T-helper 22 cell (primary cell): ENCODE results near the gene TM2D3.

ENCODE experiments used
- DNase-seq: peaks from one replicate; pipeline ENCODE4 v3.0.0-alpha.2; 2020; ENCODE audit warnings: low read depth

The TM2D3 gene, protein sequence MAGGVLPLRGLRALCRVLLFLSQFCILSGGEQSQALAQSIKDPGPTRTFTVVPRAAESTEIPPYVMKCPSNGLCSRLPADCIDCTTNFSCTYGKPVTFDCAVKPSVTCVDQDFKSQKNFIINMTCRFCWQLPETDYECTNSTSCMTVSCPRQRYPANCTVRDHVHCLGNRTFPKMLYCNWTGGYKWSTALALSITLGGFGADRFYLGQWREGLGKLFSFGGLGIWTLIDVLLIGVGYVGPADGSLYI

DNA sequence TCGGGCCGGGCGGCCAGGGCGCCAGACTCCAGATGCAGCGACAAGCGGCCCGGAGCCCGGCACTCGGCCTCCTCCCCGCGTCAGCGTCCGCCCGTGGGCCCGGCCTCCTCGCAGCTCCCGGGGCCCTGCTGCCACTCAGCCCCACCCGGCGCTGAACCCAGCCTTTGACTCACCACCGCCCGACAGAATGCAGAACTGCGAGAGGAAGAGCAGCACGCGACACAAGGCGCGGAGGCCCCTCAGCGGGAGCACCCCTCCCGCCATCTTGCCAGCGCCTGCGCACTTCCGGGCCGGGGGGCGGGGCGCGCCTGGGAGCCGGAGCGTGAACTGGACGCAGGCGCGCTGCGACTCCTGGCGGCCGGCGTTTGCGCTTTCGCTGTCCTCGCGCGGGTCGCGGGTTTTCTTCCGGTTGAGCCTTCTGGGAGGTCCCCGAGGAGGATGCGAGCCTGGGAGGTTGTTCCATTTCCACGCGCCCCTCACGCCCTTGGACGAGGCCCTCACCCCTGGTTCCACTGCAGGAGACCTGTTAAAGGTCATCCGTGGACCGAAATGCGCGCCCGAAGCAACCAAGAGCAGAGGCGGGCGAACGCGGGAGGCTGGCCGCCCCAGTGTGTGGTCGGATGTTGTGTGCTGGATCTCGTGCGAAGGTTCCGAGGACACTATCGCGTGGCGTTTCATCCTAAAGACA, at the start of gene TM2D3:
TM2D3 (minus strand) TSS at position 284 of the 688 bp plus-strand sequence; CDS start at position 264, 20 bp downstream.
- peak; percentile 91 for DNase-seq

DNA sequence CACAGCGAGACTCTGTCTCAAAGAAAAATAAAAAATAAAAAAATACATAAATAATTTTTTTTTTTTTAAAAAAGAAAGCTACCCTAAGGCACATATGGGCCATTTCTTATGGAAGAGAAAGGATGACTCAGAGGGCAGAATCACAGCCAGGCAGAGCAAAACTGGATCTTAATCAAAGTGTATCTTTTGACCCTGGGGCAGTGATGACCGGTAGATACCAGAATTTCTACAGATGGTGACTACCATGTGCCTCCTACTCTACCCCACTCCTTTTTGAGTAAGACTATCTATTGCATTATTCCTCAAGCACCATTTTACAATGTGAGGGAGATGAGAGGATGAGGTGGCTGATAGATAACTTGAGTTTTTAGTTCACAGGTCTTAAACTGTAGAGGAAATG, 46.1 kb upstream of the TM2D3 start:
- DNase-seq: no peak

DNA sequence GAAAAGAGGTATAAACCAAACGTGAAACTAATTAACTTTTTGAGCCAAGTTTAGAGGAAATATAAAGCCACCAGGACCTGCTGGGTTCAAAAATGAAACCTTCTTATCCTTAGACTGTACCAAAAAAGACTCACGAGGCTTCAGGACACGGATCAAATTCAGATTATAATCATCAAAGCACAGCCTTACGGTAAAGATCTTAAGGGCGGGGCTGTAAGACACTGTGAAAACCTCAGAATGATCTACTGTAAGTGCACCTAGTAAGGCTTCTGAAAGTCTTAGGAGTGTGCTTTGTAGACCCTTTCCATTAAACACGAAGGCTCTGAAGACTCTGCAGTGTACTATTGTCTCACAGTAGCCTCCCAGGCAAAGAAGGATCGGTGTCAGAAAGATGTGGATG, 45.3 kb upstream of the TM2D3 start:
- DNase-seq: no peak

DNA sequence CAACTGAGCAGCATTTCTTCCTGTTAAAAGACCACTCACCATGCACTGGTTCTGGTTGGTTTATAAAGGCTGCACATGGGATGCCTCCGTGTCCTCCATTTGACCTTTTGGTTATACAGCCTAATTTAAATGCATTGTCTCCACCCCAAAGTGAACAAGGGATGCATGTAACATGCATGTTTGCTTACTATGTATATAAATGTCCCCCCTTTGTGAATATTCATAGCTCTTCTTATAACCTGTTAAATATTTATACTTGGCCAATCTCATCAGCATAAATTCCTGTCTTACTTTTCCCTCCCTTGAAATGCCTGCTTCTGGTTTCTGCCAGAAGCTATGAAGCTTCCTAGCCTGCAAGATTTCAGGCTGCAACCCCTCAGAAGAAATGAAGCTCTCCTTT, 44.6 kb upstream of the TM2D3 start:
- DNase-seq: no peak

DNA sequence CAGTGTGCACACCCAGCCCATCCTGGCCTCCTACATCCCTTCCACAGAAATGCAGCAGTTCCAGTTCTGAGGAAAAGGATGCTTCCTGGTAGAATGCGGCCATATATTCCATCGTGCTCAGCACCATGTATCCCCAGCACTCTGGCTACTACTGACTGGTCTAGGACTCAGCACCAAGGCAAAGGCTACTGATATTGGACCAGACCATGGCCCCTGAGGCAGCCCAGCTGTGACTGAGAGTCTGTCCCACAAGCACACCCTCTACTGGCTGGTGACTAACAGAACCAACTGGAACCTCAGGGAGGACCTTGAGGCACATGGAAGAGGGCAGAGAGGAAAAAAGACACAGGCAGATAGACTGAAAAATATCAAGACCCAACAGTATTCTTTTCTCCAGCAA, 42.1 kb upstream of the TM2D3 start:
- no peak for DNase-seq

DNA sequence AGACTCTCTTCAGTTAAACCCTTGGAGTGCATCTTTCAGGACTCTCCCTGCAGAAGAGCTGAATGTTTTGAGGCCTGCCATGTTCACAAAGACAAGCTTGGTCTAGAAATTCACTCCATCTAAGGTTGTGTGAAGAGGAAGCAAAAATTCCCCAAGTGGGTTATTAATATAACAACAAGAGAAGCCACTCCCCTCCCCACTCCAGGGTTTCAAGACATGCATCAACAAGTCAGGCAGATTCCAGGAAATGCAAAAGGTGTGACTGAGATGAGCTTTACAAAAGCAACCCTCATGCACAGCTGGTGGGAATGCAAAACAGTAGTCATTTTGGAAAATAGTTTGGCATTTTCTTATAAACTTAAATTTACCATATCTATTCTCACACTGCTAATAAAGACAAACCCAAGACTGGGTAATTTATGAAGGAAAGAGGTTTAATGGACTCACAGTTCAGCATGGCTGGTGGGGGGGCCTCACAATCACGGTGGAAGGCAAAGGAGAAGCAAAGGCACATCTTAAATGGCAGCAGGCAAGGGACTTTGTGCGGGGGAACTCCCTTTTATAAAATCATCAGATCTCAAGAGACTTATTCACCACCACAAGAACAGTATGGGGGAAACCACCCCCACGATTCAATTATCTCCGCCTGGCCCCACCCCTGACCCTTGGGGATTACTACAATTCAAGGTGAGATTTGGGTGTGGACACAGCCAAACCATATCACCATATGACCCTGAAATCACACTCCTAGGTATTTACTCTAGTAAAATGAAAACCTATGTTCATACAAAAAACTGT, 40.8 kb upstream of the TM2D3 start:
- no peak for DNase-seq

DNA sequence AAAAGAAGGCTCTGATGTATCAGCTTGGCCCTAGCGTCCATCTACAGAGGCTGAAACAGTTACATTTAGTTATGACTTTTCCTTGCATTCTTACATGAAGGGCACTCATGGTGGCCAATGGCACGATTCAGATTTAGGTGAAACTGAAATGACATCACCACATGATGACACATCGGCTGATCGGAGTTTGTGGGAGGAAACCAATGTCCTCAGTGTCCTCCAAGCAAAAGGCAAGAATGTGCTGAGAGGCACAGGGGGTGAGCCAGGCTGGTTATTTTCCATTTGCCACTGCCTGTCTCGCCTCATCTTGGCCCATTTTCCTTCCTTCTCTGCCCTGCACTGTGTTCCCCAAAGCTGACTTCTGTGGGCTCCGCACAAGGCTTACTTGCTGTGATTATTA, 37.7 kb upstream of the TM2D3 start:
- DNase-seq: no peak

DNA sequence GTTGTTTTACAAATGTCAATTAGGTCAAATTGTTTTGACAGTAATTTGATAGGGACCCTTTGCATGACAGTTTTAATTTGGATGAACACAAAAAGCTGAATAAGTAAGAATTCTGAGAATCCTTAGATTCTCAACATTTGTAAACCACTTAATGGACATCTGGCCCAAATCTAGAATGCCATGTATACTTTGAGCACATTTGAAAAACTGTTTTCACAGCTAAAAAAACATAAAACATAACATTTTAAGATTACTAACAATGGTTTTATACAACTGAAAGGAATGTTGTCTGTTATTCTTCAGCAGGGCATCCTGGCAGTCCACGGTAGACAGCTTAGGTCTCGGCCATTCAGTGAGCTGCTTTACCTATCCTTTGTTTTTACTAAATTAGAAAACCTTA, 34.5 kb upstream of the TM2D3 start:
- no peak for DNase-seq

DNA sequence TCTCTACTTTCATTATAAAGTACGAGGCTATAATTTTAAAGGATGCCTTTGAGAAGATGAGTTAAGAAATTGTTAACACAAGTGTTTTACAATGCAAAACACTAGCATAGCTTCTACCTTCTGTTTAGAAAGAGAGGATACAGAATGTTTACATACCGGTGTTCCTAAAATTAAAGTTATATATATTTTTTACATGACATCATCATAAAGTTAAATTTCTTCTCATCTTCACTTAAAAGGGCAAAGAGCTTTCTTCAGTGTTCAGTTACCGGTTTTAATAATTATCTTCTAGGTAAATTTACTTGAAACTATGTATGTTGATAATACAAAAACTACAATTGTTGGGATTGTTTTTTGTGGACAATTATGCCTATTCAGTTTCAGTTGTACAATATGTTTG, 32.7 kb upstream of the TM2D3 start:
- DNase-seq: no peak

DNA sequence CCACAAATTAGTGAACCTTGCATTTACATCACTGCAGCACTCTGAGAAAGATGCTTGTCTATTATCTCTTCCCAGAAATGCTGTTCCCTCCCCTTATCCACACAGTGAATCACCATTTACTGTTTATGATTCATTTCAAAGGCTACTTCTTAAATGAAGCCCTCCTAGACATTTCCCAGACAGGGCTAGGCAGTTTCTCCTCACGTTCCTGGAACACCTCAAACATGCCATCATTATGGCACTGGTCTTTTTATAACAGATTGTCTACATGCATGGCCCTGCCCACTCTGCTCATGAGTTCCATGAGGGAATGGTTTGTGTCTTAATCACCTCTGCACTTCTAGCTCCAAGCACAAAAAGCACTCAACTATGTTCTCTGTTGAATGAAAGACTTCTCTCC, 32.2 kb upstream of the TM2D3 start:
- DNase-seq: no peak

DNA sequence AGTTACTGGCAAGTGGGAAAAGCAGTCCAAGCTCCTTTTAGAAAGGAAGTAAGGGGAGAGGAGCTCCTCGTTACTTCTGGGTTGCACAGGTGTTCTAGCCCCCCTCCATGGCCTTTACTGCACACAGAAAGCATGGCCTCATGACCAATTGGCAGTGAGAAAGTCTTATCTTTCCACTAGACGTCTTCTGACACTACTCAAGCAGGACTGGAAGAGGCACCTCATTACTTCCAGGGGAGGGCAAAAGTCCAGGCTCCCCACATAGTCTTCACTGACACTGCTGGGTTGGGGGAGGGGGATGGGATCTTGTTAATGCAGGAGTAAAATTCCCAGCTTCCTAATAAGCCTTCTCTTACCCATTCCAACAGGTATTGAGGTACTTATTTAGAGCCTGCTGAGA, 27.6 kb upstream of the TM2D3 start:
- DNase-seq: no peak

DNA sequence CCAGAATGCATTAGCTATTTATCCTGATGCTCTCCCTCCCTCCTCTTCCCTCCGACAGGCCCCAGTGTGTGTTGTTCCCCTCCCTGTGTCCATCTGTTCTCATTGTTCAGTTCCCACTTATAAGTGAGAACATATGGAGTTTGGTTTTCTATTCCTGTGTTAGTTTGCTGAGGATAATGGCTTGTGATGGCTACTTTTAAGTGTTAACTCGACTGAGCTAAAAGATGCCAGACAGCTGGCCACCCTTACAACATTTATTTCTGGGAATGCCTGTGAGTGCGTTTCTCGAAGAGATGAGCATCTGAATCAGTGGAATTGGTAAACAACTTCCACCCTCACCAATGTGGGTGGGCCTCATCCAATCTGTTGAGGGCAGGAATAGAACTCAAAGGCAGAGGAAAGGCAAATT, 24.7 kb upstream of the TM2D3 start:
- no peak for DNase-seq

DNA sequence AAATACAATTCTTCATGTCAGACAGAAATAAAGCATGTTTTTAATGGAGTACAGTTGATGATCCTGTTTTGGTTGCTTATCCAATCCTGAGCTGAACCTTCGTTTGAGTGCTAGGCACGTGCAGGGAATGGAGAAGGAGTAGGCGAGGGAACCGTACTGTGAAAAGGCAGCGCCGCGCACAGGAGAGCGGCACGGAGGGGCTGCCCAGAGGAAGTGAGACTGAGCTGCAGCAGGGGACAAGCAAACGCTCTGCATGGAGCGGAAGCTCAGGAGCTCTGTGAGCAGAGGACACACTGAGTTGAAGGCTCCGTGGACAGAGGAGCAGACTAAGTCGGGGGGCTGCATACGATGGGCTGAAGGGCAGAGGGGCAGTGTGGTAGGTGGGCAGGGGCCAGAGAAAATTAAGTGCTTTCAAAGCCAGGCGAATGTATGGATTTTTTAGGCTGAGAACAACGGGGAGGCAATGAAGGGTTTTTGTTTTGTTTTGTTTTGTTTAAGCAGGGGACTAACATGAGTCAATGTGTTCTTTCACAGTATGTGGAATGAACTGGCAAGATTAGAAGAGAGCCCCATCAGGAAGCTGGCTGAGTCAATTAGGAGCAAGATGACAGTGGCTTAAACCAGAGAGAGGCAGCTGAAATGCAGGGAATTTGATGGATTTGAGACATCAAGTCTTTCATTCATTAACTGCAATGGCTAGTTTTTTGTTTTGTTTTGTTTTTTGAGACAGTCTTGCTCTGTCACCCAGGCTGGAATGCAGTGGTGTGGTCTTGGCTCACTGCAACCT, 23.8 kb upstream of the TM2D3 start:
- no peak for DNase-seq

DNA sequence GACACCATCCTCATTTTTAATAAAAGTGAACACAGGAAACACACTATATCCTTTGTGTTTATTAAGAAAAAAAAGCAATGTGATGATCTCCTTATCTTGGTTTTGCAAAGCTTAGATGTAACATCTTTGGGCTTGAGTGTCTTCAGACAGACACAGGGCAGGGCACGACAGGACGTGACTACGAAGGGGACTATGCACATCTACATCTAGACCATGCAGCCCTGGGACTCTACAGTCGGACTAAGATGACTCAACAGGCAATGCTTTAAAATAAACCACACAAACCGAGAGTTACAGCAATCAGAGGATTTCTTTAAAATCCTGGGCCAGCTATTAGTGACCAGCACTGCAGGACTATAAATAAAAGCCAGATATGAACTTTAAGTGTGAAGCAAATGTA, 22.8 kb upstream of the TM2D3 start:
- no peak for DNase-seq

DNA sequence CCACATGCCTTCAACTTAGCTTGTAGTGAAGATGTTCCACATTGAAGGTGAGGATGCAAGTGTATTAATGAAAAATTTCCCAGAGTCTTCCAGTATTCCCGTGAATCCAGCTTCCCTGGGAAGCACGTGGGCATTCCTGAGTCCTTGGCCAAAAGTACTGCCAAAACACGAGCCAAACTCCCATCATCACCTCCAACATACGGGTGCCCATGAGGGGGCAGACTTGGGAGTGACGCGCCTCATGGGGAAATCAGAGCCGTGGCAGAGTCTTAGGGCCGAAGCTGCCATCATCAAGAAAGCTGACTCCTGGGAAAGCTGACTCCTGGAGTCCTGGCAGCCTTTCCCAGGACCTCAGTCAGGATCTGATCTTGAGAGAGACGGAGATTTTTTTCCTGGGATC, 20.1 kb upstream of the TM2D3 start:
- no peak for DNase-seq

DNA sequence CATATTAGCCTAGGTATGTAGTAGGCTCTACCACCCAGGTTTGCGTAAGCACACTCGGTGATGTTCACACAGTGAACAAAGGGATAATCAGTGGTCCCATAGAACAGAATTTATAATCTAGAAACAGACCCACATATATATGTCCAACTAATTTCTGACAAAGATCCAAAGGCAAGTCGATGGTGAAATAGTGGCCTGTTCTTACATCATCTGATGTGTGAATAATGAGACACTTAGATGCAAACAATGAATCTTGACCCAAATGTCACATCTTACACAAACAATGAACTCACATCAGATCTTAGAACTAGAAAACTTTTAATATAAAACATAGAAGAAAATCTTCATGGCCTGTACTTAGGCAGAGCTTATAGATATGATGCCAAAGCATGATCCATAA, 17.6 kb upstream of the TM2D3 start:
- no peak for DNase-seq

DNA sequence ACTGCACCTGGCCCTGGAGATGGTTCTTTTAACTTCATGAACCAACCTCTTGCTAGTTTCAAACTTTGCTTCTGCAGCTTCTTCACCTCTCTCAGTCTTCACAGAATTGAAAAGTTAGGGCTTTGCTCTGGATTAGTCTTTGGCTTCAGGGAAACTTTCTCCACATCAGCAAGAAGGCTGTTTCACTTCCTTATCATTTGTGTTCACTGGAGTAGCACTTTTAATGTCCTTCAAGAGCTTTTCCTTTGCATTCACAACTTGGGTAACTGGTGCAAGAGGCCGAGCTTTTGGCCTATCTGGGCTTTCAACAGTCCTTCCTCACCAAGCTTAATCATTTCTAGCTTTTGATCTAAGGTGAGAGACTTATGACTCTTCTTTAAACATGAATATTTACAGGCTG, 15.7 kb upstream of the TM2D3 start:
- no peak for DNase-seq

DNA sequence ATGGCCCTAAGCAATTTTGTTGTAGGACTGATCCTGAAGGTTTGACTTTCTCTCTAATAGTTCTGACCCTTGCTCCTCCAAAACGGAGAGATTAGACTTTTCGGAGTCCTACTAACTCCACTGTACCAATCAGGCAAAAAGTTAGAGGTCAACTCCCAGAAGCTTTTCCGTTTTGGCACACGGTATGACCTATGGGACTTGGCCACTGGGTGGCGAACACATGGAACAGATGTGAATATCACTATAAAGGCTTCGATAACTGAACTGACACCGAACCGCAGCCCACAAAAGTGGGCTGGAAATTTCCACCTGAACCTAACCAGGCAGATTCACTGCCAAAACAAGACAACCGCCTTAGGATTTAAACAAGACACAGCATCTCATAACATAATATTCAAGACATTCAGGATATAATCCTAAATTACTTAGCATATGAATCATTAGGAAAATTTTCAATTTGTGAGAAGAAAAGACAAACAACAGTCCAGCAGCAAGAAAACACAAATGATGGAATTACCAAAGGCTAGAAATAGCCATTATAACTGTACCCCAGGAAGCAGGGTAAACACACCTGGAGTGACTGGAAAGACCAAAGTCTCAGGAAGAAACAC, 12.2 kb upstream of the TM2D3 start:
- DNase-seq: no peak

DNA sequence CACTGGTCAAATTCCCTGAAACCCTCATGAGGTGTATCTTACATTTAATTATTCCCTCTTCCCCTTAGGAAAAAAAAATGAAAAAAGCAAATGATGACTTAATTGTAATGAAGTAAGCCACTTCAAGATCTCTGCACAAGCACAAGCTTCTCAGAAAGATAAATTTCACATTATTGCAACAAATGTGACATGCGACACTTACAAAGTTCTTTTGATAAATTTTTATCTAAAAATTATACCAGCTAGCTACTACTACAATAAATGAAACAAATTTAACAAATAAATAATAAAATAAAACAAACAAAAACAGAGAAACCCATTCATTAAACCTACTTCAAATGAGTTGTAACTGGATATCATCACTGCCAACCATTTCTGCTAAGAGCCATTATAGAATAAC, 10.0 kb upstream of the TM2D3 start:
- no peak for DNase-seq

DNA sequence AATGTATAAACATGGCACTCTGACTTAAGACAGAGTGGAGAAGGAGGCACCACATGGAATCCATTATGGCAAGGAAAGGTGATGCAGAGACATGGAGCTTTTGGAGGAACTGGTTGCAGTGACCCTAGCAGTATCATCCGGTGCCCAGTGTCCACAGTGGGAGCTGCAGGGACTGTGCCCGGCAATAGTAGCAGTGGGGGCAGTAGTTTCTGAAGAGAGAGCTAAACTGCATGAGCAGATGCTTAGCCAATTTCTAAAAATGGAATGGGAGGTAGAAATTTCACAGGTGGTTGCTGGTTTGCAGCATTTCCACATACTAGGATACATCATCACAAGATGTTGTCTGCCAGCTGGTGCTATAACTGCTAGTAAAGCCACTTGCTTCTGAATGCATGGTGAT, 7.8 kb upstream of the TM2D3 start:
- no peak for DNase-seq

DNA sequence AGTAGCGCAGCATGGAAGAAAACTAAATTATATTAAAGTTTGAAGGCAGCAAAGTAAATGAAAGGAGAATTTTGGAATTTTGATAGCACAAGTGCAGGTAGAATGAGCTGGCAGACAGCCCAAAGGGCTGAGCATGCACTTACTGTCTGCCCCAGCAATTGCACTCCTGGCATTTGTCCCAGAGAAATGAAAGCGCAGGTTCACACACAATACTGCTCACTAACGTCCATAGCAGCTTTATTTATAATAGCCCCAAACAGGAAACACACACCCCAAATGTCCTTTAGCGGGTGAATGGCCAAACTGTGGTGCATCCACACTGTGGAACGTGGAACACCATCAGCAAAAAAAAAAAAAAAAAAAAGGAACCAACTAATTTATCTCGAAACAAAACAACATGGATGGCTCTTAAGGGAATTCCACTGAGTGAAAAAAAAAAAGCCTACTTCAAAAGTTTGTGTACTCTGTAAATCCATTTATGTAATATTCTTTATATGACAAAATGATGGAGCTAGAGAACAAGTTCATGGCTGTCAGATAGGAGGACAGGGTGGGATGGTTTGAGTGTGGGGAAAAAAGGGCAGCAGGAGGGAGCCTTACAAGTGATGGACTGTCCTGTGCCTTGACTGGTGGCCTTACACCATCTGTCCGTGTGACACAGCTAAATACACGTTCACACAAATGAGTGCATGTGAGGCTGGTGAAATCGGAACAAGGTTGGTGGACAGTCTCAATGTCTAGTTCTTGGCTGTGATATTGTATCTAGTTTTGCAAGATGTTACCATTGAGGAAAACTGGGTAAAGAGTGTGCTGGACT, 6.0 kb upstream of the TM2D3 start:
- DNase-seq: no peak
